ENCODE data around the gene C5. TPM values are rescaled to one million over a fixed set of nuclear protein-coding genes. Genes with fewer than 3 reads are reported as not detected.

Gene C5
- total RNA-seq, 1 donor from 2014 or later = 3.1 TPM

- H3K4me1 Mint-ChIP-seq = peaks cover 6% of the 10 kb centered on the region
- peaks cover 6% of the 10 kb centered on the region for H3K9me3 Mint-ChIP-seq
- no peaks in the 10 kb centered on the region for H3K36me3 Mint-ChIP-seq
- H3K27me3 Mint-ChIP-seq (ENCODE audit: low read depth) = no peaks in the 10 kb centered on the region
- TF ChIP-seq CTCF (IDR thresholded peaks at IDR 0.05; ENCODE audit: unreplicated experiment) = no peak
- DNase-seq (ENCODE audit: low spot score in 2 of 2, unreplicated experiment in 2 of 2) = no peak
- H3K27ac Mint-ChIP-seq = no peak overlapping the region
- no peak overlapping the region for H3K4me3 Mint-ChIP-seq
Measured at GRCh38 chr9:121009650-121010049, 40.4 kb downstream of the C5 start.

- DNase-seq (ENCODE audit: low spot score in 2 of 2, unreplicated experiment in 2 of 2) = no peak
- no peaks in the 10 kb centered on the region for H3K9me3 Mint-ChIP-seq
- H3K27me3 Mint-ChIP-seq (ENCODE audit: low read depth) = no peaks in the 10 kb centered on the region
- TF ChIP-seq CTCF (IDR thresholded peaks at IDR 0.05; ENCODE audit: unreplicated experiment) = no peak
- no peak overlapping the region for H3K4me3 Mint-ChIP-seq
- H3K27ac Mint-ChIP-seq = no peak overlapping the region
- no peaks in the 10 kb centered on the region for H3K36me3 Mint-ChIP-seq
- H3K4me1 Mint-ChIP-seq = no peaks in the 10 kb centered on the region
Measured at GRCh38 chr9:120999317-120999716, 50.8 kb downstream of the C5 start.

- H3K27ac Mint-ChIP-seq = no peak overlapping the region
- no peaks in the 10 kb centered on the region for H3K36me3 Mint-ChIP-seq
- TF ChIP-seq CTCF (IDR thresholded peaks at IDR 0.05; ENCODE audit: unreplicated experiment) = no peak
- H3K4me1 Mint-ChIP-seq = no peaks in the 10 kb centered on the region
- no peak for DNase-seq (ENCODE audit: low spot score in 2 of 2, unreplicated experiment in 2 of 2)
- H3K27me3 Mint-ChIP-seq (ENCODE audit: low read depth) = no peaks in the 10 kb centered on the region
- no peak overlapping the region for H3K4me3 Mint-ChIP-seq
- H3K9me3 Mint-ChIP-seq = no peaks in the 10 kb centered on the region
Measured at GRCh38 chr9:120998111-120998510, 52.0 kb downstream of the C5 start.

- Mint-ChIP-seq H3K4me1 (no peaks in the 10 kb centered on the region), H3K27me3 (ENCODE audit: low read depth) (no peaks in the 10 kb centered on the region), H3K9me3 (peaks cover 5% of the 10 kb centered on the region), H3K27ac (no peak overlapping the region), H3K36me3 (no peaks in the 10 kb centered on the region), H3K4me3 (no peak overlapping the region)
- DNase-seq (ENCODE audit: low spot score in 2 of 2, unreplicated experiment in 2 of 2) = no peak
- no peak for TF ChIP-seq CTCF (IDR thresholded peaks at IDR 0.05; ENCODE audit: unreplicated experiment)
Measured at GRCh38 chr9:120997502-120997901, 52.6 kb downstream of the C5 start.

GRCh38 chr9:120996409-120996808 lies 53.7 kb downstream of the C5 start:
- Mint-ChIP-seq H3K4me1 (no peaks in the 10 kb centered on the region), H3K4me3 (no peak overlapping the region), H3K9me3 (peaks cover 6% of the 10 kb centered on the region), H3K27me3 (ENCODE audit: low read depth) (no peaks in the 10 kb centered on the region), H3K36me3 (no peaks in the 10 kb centered on the region), H3K27ac (no peak overlapping the region)
- TF ChIP-seq CTCF (IDR thresholded peaks at IDR 0.05; ENCODE audit: unreplicated experiment) = no peak
- no peak for DNase-seq (ENCODE audit: low spot score in 2 of 2, unreplicated experiment in 2 of 2)

- H3K4me1 Mint-ChIP-seq = peaks cover 4% of the 10 kb centered on the region
- peaks cover 6% of the 10 kb centered on the region for H3K9me3 Mint-ChIP-seq
- no peaks in the 10 kb centered on the region for H3K27me3 Mint-ChIP-seq (ENCODE audit: low read depth)
- no peak for DNase-seq (ENCODE audit: low spot score in 2 of 2, unreplicated experiment in 2 of 2)
- H3K36me3 Mint-ChIP-seq = no peaks in the 10 kb centered on the region
- H3K27ac Mint-ChIP-seq = no peak overlapping the region
- TF ChIP-seq CTCF (IDR thresholded peaks at IDR 0.05; ENCODE audit: unreplicated experiment) = no peak
- no peak overlapping the region for H3K4me3 Mint-ChIP-seq
Measured at GRCh38 chr9:120989065-120989464, 61.0 kb downstream of the C5 start.
